ENCODE measurements around the gene MRTFB. TPM values are rescaled to one million over a fixed set of nuclear protein-coding genes. Genes with fewer than 3 reads are reported as not detected.
"Not testable (repeated sequence)": the region's sequence is repeated elsewhere in the genome, so short reads cannot be mapped to it uniquely, and the experiment has no call there.

The MRTFB gene
- total and polyA plus RNA-seq, 4 donors = 19.1 to 32.1 (median 25.1) TPM

DNA sequence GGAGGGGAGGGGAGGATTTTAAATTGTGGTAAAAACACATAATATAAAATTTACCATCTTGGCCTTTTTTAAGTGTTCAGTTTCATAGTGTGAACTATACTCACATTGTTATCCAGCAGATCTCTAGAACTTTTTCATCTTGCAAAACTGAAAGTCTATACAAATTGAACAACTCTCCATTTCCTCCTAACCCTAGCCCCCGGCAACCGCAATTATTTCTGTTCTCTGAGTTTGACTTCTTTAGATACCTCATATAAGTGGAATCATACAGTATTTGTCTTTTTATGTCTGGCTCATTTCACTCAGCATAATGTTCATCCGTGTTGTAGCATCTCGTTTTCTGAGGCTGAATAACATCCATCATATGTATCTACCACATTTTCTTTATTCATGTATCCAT lies 30.0 kb upstream of the MRTFB start:
- WGBS (ENCODE audit: insufficient coverage) = no CpG with 5 or more reads among the region's 4 CpGs
- Histone ChIP-seq H3K4me1 (ENCODE audit: control insufficient read depth, insufficient read depth, low read length) (no peaks in the 10 kb centered on the region), H3K9me3 (ENCODE audit: control insufficient read depth, insufficient read depth, low read length) (no peaks in the 10 kb centered on the region), H3K4me3 (ENCODE audit: low read depth, low read length) (no peak overlapping the region), H3K27ac (ENCODE audit: low read depth, low read length) (no peak overlapping the region), H3K27me3 (ENCODE audit: control insufficient read depth, insufficient read depth, low read length) (no peaks in the 10 kb centered on the region), H3K36me3 (ENCODE audit: control insufficient read depth, insufficient read depth, low read length) (no peaks in the 10 kb centered on the region)
- peak in 1 of 6 donors; percentile 4 for DNase-seq (ENCODE audit: low read depth in 4 of 6, low spot score in 6 of 6)

DNA sequence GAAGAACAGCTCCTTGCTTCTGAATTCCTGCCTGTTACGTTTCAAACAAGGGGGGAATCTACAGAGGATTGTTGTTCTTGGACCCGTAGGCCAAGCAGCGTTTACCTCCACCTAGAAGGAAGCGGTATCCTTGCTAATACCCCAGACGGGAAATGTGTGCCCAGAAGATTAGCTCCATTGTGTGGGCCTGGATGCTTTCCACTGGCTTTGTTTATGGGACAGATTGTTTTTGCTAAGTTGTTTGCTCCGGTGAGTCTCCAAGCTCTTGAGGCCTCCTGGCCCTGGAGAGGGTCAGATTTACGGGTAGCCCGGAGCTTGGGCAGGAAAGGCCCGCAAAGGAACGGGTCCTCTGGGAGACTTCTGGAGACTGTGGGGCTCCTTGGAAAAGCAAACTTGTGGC lies 28.4 kb upstream of the MRTFB start:
- WGBS (ENCODE audit: insufficient coverage) = 55% methylated on average over 10 of the region's 10 CpGs

DNA sequence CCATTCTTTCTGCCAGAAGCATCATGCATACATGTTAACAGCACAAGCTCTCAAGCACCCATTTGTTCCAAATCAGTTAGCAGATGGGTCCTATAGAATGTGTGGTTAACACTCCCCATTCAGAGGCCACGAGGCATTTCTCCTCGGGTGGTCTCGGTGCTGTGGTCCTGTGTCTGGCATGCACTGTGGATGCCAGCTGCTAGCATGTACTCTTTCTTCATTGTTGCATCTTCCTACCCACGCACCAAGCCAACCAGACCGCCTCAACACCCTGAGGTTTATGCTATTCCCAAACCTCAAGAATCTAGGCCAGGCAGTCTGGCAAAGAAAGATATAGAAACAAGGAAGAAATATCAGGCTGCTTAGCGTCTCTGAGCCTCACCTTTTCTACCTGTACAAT lies 27.8 kb upstream of the MRTFB start:
- H3K9me3 ChIP-seq (ENCODE audit: control insufficient read depth, insufficient read depth, low read length) = no peaks in the 10 kb centered on the region
- H3K27me3 ChIP-seq (ENCODE audit: control insufficient read depth, insufficient read depth, low read length) = no peaks in the 10 kb centered on the region
- no peaks in the 10 kb centered on the region for H3K4me1 ChIP-seq (ENCODE audit: control insufficient read depth, insufficient read depth, low read length)
- H3K27ac ChIP-seq (ENCODE audit: low read depth, low read length) = no peak overlapping the region
- peak in 1 of 6 donors; percentile 38 for DNase-seq (ENCODE audit: low read depth in 4 of 6, low spot score in 6 of 6)
- 52% methylated on average over 3 of the region's 6 CpGs for WGBS (ENCODE audit: insufficient coverage)
- no peaks in the 10 kb centered on the region for H3K36me3 ChIP-seq (ENCODE audit: control insufficient read depth, insufficient read depth, low read length)
- H3K4me3 ChIP-seq (ENCODE audit: low read depth, low read length) = no peak overlapping the region

More for the DNA sequence above, 28.4 kb upstream of the MRTFB start:
- Histone ChIP-seq H3K36me3 (ENCODE audit: control insufficient read depth, insufficient read depth, low read length) (no peaks in the 10 kb centered on the region), H3K27me3 (ENCODE audit: control insufficient read depth, insufficient read depth, low read length) (no peaks in the 10 kb centered on the region), H3K27ac (ENCODE audit: low read depth, low read length) (no peak overlapping the region), H3K9me3 (ENCODE audit: control insufficient read depth, insufficient read depth, low read length) (no peaks in the 10 kb centered on the region), H3K4me1 (ENCODE audit: control insufficient read depth, insufficient read depth, low read length) (no peaks in the 10 kb centered on the region), H3K4me3 (ENCODE audit: low read depth, low read length) (no peak overlapping the region)
- DNase-seq (ENCODE audit: low read depth in 4 of 6, low spot score in 6 of 6) = peak in 1 of 6 donors; percentile 24

DNA sequence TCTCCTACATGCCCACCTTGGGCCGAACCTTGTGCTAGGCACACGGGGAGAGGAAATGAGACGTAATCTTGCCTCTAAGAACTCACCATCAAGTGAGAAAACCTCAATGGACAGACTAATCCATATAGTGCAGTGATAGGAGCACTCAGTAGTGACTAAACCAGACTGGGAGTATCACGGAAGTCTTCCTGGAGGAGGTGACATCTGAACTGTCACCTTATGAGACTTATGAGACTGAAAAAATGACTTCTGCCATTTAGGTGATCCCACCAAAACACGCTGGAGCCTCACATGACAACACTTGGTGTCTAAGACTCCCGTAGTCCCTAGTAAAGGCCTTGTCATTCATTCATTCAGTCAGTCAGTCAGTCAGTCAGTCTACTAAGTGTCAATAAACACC lies 27.3 kb upstream of the MRTFB start:
- no peaks in the 10 kb centered on the region for H3K27me3 ChIP-seq (ENCODE audit: control insufficient read depth, insufficient read depth, low read length)
- no peaks in the 10 kb centered on the region for H3K36me3 ChIP-seq (ENCODE audit: control insufficient read depth, insufficient read depth, low read length)
- H3K9me3 ChIP-seq (ENCODE audit: control insufficient read depth, insufficient read depth, low read length) = no peaks in the 10 kb centered on the region
- 100% methylated on average over 3 of the region's 6 CpGs for WGBS (ENCODE audit: insufficient coverage)
- H3K4me3 ChIP-seq (ENCODE audit: low read depth, low read length) = no peak overlapping the region
- DNase-seq (ENCODE audit: low read depth in 4 of 6, low spot score in 6 of 6) = no peak
- no peaks in the 10 kb centered on the region for H3K4me1 ChIP-seq (ENCODE audit: control insufficient read depth, insufficient read depth, low read length)
- no peak overlapping the region for H3K27ac ChIP-seq (ENCODE audit: low read depth, low read length)

DNA sequence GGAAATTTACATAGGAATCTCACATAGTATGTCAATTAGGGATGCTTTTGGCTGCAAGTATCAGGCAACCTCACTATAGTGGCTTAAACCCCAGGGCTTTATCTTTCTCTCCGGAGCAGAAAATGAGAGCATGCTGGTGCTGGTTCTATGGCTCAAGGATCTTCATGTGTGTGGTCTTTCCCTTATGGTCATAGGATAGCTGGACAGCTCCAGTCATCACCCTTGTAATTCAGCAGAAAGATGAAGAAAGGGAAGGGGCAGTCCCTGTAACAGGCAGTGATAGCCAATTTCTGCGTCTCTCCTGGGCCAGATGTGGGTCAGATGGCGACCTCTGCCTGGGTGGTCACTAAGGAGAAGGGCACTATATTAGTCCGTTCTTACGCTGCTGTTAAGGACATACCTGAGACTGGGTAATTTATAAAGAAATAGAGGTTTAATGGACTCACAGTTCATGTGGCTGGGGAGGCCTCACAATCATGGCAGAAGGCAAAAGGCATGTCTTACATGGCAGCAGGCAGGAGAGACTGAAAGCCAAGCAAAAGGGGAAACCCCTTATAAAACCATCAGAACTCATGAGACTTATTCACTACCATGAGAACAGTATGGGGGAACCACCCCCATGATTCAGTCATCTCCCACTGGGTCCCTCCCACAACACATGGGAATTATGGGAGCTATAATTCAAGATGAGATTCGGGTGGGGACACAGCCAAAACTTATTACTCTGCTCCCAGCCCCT lies 23.8 kb upstream of the MRTFB start:
- H3K4me3 ChIP-seq (ENCODE audit: low read depth, low read length); H3K27me3 ChIP-seq (ENCODE audit: control insufficient read depth, insufficient read depth, low read length); DNase-seq (ENCODE audit: low read depth in 4 of 6, low spot score in 6 of 6); H3K27ac ChIP-seq (ENCODE audit: low read depth, low read length); H3K9me3 ChIP-seq (ENCODE audit: control insufficient read depth, insufficient read depth, low read length); H3K4me1 ChIP-seq (ENCODE audit: control insufficient read depth, insufficient read depth, low read length); H3K36me3 ChIP-seq (ENCODE audit: control insufficient read depth, insufficient read depth, low read length): not testable (repeated sequence)
- 94% methylated on average over 5 of the region's 6 CpGs for WGBS (ENCODE audit: insufficient coverage)

DNA sequence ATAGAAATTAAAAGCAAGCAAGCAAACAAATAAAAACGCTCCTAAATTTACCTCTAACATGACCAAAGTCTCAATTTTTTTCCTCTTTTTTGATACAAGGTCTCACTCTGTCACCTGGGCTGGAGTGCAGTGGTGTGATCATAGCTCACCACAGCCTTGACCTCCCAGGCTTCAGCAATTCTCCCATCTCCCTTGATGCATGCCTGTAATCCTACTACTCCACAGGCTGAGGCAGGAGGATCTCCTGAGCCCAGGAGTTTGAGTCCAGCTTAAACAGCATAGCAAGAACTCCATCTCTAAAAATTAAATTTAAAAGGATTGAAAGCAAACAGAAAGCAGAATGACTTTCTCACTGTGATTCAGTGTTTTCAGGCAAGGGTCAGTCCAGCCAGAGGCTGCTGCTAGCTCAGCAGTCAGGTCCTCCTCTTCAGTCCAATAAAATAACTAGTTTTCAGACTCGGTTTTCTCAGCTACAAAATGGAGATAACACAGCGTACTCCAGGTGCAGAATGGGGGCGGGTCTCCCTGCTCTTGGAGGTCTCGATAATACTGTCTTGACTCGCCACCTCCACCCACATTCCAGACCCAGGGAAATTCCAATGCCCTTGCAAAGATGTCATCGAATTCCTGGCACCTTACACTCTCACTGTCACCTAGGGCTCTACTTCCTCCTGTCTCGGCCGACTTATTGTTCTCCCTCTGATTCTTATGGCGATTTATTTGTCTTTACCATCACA lies 20.7 kb upstream of the MRTFB start:
- WGBS (ENCODE audit: insufficient coverage) = 60% methylated on average over 8 of the region's 10 CpGs
- no peaks in the 10 kb centered on the region for H3K27me3 ChIP-seq (ENCODE audit: control insufficient read depth, insufficient read depth, low read length)
- H3K4me3 ChIP-seq (ENCODE audit: low read depth, low read length) = no peak overlapping the region
- H3K27ac ChIP-seq (ENCODE audit: low read depth, low read length) = no peak overlapping the region
- no peaks in the 10 kb centered on the region for H3K4me1 ChIP-seq (ENCODE audit: control insufficient read depth, insufficient read depth, low read length)
- H3K36me3 ChIP-seq (ENCODE audit: control insufficient read depth, insufficient read depth, low read length) = no peaks in the 10 kb centered on the region
- no peaks in the 10 kb centered on the region for H3K9me3 ChIP-seq (ENCODE audit: control insufficient read depth, insufficient read depth, low read length)
- DNase-seq (ENCODE audit: low read depth in 4 of 6, low spot score in 6 of 6) = no peak

- Histone ChIP-seq H3K27ac (ENCODE audit: low read depth, low read length) (no peak overlapping the region), H3K36me3 (ENCODE audit: control insufficient read depth, insufficient read depth, low read length) (no peaks in the 10 kb centered on the region), H3K4me3 (ENCODE audit: low read depth, low read length) (no peak overlapping the region), H3K9me3 (ENCODE audit: control insufficient read depth, insufficient read depth, low read length) (peaks cover under 1% of the 10 kb centered on the region), H3K27me3 (ENCODE audit: control insufficient read depth, insufficient read depth, low read length) (no peaks in the 10 kb centered on the region), H3K4me1 (ENCODE audit: control insufficient read depth, insufficient read depth, low read length) (no peaks in the 10 kb centered on the region)
- 92% methylated on average over 5 of the region's 5 CpGs for WGBS (ENCODE audit: insufficient coverage)
- DNase-seq (ENCODE audit: low read depth in 4 of 6, low spot score in 6 of 6) = no peak
Observed at GRCh38 chr16:14051103-14051729, 19.9 kb upstream of the MRTFB start.

DNA sequence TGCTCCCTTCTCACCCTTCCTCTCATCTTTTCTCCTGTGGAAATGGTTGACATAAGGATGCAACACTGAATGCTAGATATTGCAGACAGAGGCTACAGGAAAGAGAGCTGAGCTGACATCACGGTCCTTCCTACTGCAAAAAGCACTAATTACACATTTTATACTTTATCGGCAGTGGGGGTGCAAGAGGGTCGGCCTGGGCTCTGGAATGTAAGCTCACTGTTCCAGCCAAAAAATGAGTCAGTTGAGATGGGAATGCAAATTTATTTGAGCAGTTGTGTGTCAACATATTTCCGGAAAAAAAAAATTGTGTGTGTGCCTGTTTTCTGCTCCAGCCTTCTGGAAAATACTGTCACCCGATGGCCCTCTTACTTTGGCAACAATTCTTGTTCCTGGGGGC lies 14.1 kb upstream of the MRTFB start:
- Histone ChIP-seq H3K27me3 (ENCODE audit: control insufficient read depth, insufficient read depth, low read length) (no peaks in the 10 kb centered on the region), H3K36me3 (ENCODE audit: control insufficient read depth, insufficient read depth, low read length) (no peaks in the 10 kb centered on the region), H3K9me3 (ENCODE audit: control insufficient read depth, insufficient read depth, low read length) (peaks cover 5% of the 10 kb centered on the region), H3K27ac (ENCODE audit: low read depth, low read length) (no peak overlapping the region), H3K4me3 (ENCODE audit: low read depth, low read length) (no peak overlapping the region), H3K4me1 (ENCODE audit: control insufficient read depth, insufficient read depth, low read length) (no peaks in the 10 kb centered on the region)
- DNase-seq (ENCODE audit: low read depth in 4 of 6, low spot score in 6 of 6) = no peak
- 78% methylated on average over 3 of the region's 5 CpGs for WGBS (ENCODE audit: insufficient coverage)

DNA sequence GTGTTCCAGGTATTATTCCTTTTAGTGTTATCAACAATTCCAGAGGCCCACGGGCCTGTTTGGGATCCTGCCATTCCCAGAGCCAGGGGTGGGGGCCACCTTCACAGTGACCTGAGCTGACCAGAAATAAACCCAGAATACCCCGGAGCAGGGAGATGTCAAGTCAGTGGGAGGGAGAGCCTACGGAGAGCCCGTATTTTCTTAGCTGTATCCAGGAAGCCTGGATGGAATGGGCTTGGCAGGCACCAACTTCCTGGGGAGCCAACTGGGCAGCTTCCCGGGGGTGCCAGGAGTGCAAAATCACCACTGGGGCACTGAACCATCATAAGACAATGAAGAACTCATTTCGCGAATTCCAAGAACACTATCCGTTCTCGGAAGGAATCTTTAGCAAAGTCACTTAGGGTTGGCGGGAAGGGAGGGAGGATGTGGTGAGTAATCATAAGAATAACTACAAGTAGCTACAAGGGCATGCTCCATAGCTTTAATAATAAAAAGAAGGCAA lies 13.2 kb upstream of the MRTFB start:
- Histone ChIP-seq H3K27ac (ENCODE audit: low read depth, low read length) (no peak overlapping the region), H3K9me3 (ENCODE audit: control insufficient read depth, insufficient read depth, low read length) (peaks cover 5% of the 10 kb centered on the region), H3K36me3 (ENCODE audit: control insufficient read depth, insufficient read depth, low read length) (no peaks in the 10 kb centered on the region), H3K27me3 (ENCODE audit: control insufficient read depth, insufficient read depth, low read length) (no peaks in the 10 kb centered on the region), H3K4me3 (ENCODE audit: low read depth, low read length) (no peak overlapping the region), H3K4me1 (ENCODE audit: control insufficient read depth, insufficient read depth, low read length) (no peaks in the 10 kb centered on the region)
- peak in 1 of 6 donors; percentile 31 for DNase-seq (ENCODE audit: low read depth in 4 of 6, low spot score in 6 of 6)
- 68% methylated on average over 4 of the region's 10 CpGs for WGBS (ENCODE audit: insufficient coverage)

Data from spinal cord (tissue), 10 donors.